GM12878 (cell line): ENCODE measurements around the gene LILRB2. TPM values are rescaled to one million over a fixed set of nuclear protein-coding genes. Genes with fewer than 3 reads are reported as not detected.

Experiments used
- ATAC-seq: fragments of 200-7000 bp; cut with Tn5 transposase; 3 replicates; pipeline ENCODE4 v1.9.1; 2020; ENCODE audit warnings: mild to moderate bottlenecking, moderate library complexity
- BruUV-seq: library from RNA; stranded (reverse); fragments of 400-500 nt; replicated peaks from 2 replicates; lab custom pipeline; 2021; lab: Mats Ljungman, UMichigan
- CTCF ChIA-PET: fragments of 300-600 bp; sonication (Branson Sonifier 250); formaldehyde crosslinking; extraction: SDS; loops from one replicate; lab custom pipeline; 2021; ENCODE audit warnings: inconsistent platforms; lab: Yijun Ruan, JAX
- POLR2A ChIA-PET: fragments of 350-600 bp; formaldehyde crosslinking; extraction: SDS; loops from one replicate; lab custom pipeline; 2021; ENCODE audit warnings: inconsistent platforms; lab: Charles Lee
- RAD21 ChIA-PET: fragments of 300-600 bp; sonication (Branson Sonifier 250); formaldehyde crosslinking; loops from one replicate; lab custom pipeline; 2023; ENCODE audit warnings: antibody characterized with exemption; ENCODE audit not compliant: unreplicated experiment; lab: Charles Lee
- SMC1A ChIA-PET: fragments of 300-600 bp; sonication (Branson Sonifier 250); formaldehyde crosslinking; loops from one replicate; lab custom pipeline; 2023; ENCODE audit not compliant: unreplicated experiment, uncharacterized antibody; lab: Charles Lee
- DNase-seq: peaks from one replicate; pipeline ENCODE4 v3.0.0-alpha.2; 2011; ENCODE audit warnings: low read depth, low spot score
- FAIRE-seq: peaks from 3 replicates; lab custom pipeline; 2011; peaks lifted over from hg19 to GRCh38; lab: Jason Lieb, UNC
- H2AFZ ChIP-seq: 2 replicates; pipeline ENCODE4 v1.6.0; 2011; ENCODE audit warnings: low read depth, low read length, control low read depth; ENCODE audit not compliant: control insufficient read depth
- H3K27ac ChIP-seq: 2 replicates; pipeline ENCODE4 v1.5.1; 2011; ENCODE audit warnings: control low read depth; ENCODE audit not compliant: control insufficient read depth, insufficient read depth
- H3K27me3 ChIP-seq, 2 experiments: replicated peaks in 1 of 2; 2 replicates each; pipeline versions ENCODE4 v1.6.0 to v1.6.1; 2011; ENCODE audit warnings: low read length in 1 of 2; ENCODE audit not compliant: control insufficient read depth in 2 of 2, insufficient read depth in 2 of 2
- H3K36me3 ChIP-seq, 2 experiments: 2 replicates each; pipeline ENCODE4 v1.5.1; 2011; ENCODE audit warnings: low read length in 1 of 2; ENCODE audit not compliant: control insufficient read depth in 2 of 2, insufficient read depth in 2 of 2
- H3K4me1 ChIP-seq: 2 replicates; pipeline ENCODE4 v1.6.1; 2011; ENCODE audit warnings: mild to moderate bottlenecking, low read length, moderate library complexity, mixed read lengths; ENCODE audit not compliant: control insufficient read depth, insufficient read depth
- H3K4me2 ChIP-seq: 2 replicates; pipeline ENCODE4 v1.6.0; 2011; ENCODE audit warnings: control low read depth; ENCODE audit not compliant: control insufficient read depth, insufficient read depth
- H3K4me3 ChIP-seq: fragments of 200-600 bp; sonication (generic); 2 replicates; pipeline ENCODE4 v1.5.1; 2016
- H3K79me2 ChIP-seq: 2 replicates; pipeline ENCODE4 v1.6.0; 2011; ENCODE audit warnings: low read length; ENCODE audit not compliant: control insufficient read depth, insufficient read depth
- H3K9ac ChIP-seq: 2 replicates; pipeline ENCODE4 v1.8.0; 2011; ENCODE audit warnings: low read length, control low read depth, mixed read lengths; ENCODE audit not compliant: control insufficient read depth, insufficient read depth
- H3K9me3 ChIP-seq: replicated peaks from 3 replicates; pipeline ENCODE4 v1.5.1; 2011; ENCODE audit warnings: mild to moderate bottlenecking, low read length; ENCODE audit not compliant: control insufficient read depth, insufficient read depth
- H4K20me1 ChIP-seq: 2 replicates; pipeline ENCODE4 v1.6.0; 2011; ENCODE audit not compliant: control insufficient read depth, insufficient read depth
- ASH2L ChIP-seq: fragments of 300-600, 200-600 bp; sonication (generic); IDR thresholded peaks from 2 replicates; pipeline ENCODE4 v1.6.1; 2017; ENCODE audit warnings: low read depth, mild to moderate bottlenecking, borderline replicate concordance
- CHD1 ChIP-seq: IDR thresholded peaks from 2 replicates; pipeline ENCODE4 v1.6.1; 2012; ENCODE audit warnings: low read depth, low read length, improper control_type of control experiment
- CREM ChIP-seq: IDR thresholded peaks from 2 replicates; pipeline ENCODE4 v1.6.1; 2014; ENCODE audit warnings: antibody characterized with exemption, low read depth
- EZH2 ChIP-seq: IDR thresholded peaks from 2 replicates; pipeline ENCODE4 v1.6.1; 2012; ENCODE audit warnings: low read depth, mild to moderate bottlenecking, control low read depth, inconsistent platforms, low read length, borderline replicate concordance; ENCODE audit not compliant: control insufficient read depth
- FOXM1 ChIP-seq: IDR thresholded peaks from 2 replicates; pipeline ENCODE4 v1.6.1; 2012; ENCODE audit warnings: low read depth, mild to moderate bottlenecking, inconsistent platforms, low read length, moderate library complexity
- HCFC1 ChIP-seq: fragments of 150-350 bp; IDR thresholded peaks from 2 replicates; pipeline ENCODE4 v1.6.1; 2014; ENCODE audit warnings: low read length
- IKZF2 ChIP-seq, 2 experiments: fragments of 450-650 bp; IDR thresholded peaks; 2 replicates each; pipeline ENCODE4 v1.6.1; 2017; ENCODE audit warnings: mild to moderate bottlenecking in 2 of 2, moderate library complexity in 2 of 2
- NBN ChIP-seq: fragments of 450-650 bp; IDR thresholded peaks from 2 replicates; pipeline ENCODE4 v1.6.1; 2016
- NFXL1 ChIP-seq: fragments of 450-650 bp; IDR thresholded peaks from 2 replicates; pipeline ENCODE4 v1.6.1; 2017; ENCODE audit warnings: antibody characterized with exemption, mild to moderate bottlenecking, borderline replicate concordance
- SMAD1 ChIP-seq: fragments of 450-650 bp; IDR thresholded peaks from 2 replicates; pipeline ENCODE4 v1.6.1; 2018; ENCODE audit warnings: mild to moderate bottlenecking, low read depth; ENCODE audit not compliant: partially characterized antibody
- SMARCA5 ChIP-seq: fragments of 450-650 bp; IDR thresholded peaks from 2 replicates; pipeline ENCODE4 v1.6.1; 2017; ENCODE audit warnings: mild to moderate bottlenecking
- SREBF1 ChIP-seq: IDR thresholded peaks from 2 replicates; pipeline ENCODE4 v1.6.1; 2012; ENCODE audit warnings: mild to moderate bottlenecking, low read length
- SUZ12 ChIP-seq: fragments of 200-600 bp; sonication (generic); IDR thresholded peaks from one replicate; pipeline ENCODE4 v1.6.1; 2018; ENCODE audit warnings: antibody characterized with exemption, mild to moderate bottlenecking; ENCODE audit not compliant: unreplicated experiment
- TCF12 ChIP-seq: IDR thresholded peaks from 2 replicates; pipeline ENCODE4 v1.6.1; 2011; ENCODE audit warnings: low read depth, mild to moderate bottlenecking, low read length
- YBX1 ChIP-seq: fragments of 450-650 bp; IDR thresholded peaks from 2 replicates; pipeline ENCODE4 v1.6.1; 2016; ENCODE audit warnings: antibody characterized with exemption
- ZNF274 ChIP-seq: IDR thresholded peaks from one replicate; pipeline ENCODE4 v1.8.0; 2011; ENCODE audit not compliant: insufficient read length, insufficient read depth
- WGBS: methylation state at CpG from one replicate; pipeline ENCODE4 v1.1.6; 2016; ENCODE audit warnings: low lambda C conversion rate; ENCODE audit not compliant: insufficient replicate concordance, insufficient coverage; ENCODE audit errors: missing lambda C conversion rate; 5-methylcytosine and 5-hydroxymethylcytosine counted together
- in situ Hi-C: fragments of 300-500 bp; cut with MboI; formaldehyde crosslinking; loops from 9 replicates; pipeline ENCODE4 v1.14.3; 2018; ENCODE audit warnings: mixed read lengths
- intact Hi-C: fragments of 100-400 bp; cut with micrococcal nuclease; formaldehyde crosslinking; loops from one replicate; pipeline ENCODE4 v1.14.2; 2022; ENCODE audit not compliant: unreplicated experiment
- polyA plus RNA-seq, 11 experiments: library from polyadenylated mRNA; depleted of rRNA in 4 of 11; unstranded in 6 of 11; stranded (reverse) in 5 of 11; fragments of >200 nt; fragmentation: Nextera tagmentation in 4 of 11; fragmentation: Illumina TruSeq in 1 of 11; extraction: Ambion mirVana in 4 of 11; extraction: Trizol in 1 of 11; gene quantifications; 1 replicate in 1 of 11; 2 replicates in 10 of 11; pipeline versions ENCODE4 v1.2.1 to v1.2.3, GENCODE V29; 2011 to 2016; ENCODE audit warnings: inconsistent platforms in 2 of 11, missing spikeins in 2 of 11, low read depth in 1 of 11
- total RNA-seq, 4 experiments: library from RNA; depleted of rRNA in 3 of 4; stranded (reverse); fragments of >200 nt in 3 of 4; fragmentation: Illumina TruSeq in 1 of 4; extraction: Trizol in 1 of 4; gene quantifications; 2 replicates each; pipeline versions ENCODE4 v1.2.1 to v1.2.3, GENCODE V29; 2013 to 2021
- TF ChIP-seq, protein P1 (sequence below): IDR thresholded peaks from 2 replicates; pipeline ENCODE4 v1.6.1; 2011; ENCODE audit warnings: low read depth, mild to moderate bottlenecking, low read length, moderate library complexity, borderline replicate concordance; ENCODE audit errors: extremely low read depth

Gene LILRB2
- total and polyA plus RNA-seq, 10 of the 15 experiments (the other 5 are each of a cell fraction or from before 2014, with no cell fraction given): 0.08 to 0.18 (median 0.15) TPM; not detected in 4

DNA sequence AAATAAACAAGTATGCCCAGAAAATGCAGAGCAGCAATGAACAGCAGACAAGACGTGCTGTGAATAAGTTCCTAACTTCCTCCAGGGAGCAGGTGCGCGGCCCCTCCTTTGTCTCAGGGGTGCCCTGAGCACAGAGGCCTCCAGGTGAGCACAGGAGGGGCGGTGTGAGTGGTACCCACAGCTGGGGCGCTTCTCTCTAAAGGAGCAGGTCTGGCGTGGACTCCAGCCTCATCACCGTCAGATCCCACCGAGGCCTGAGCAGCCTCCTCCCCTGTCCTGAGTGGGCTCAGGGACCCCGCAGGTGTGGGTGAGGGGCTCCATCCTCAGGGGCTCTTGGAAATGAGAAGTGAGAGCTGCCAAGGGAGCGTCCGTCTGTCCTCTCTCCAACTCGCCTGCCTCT is 28.9 kb upstream of the LILRB2 start:
- H3K27ac ChIP-seq: no peak overlapping the region
- ATAC-seq (no peak), FAIRE-seq (no peak)
- no peaks in the 10 kb centered on the region for H4K20me1 ChIP-seq
- H3K9me3 ChIP-seq: no peaks in the 10 kb centered on the region
- no peak overlapping the region for H3K4me2 ChIP-seq
- in situ Hi-C loops: no loop called here
- intact Hi-C loops: no loop called here
- no peak overlapping the region for H3K4me3 ChIP-seq
- no peak overlapping the region for H2AFZ ChIP-seq
- H3K27me3 ChIP-seq: no peaks in the 10 kb centered on the region; a peak in 1 of 4 replicates
- H3K36me3 ChIP-seq: no peaks in the 10 kb centered on the region
- no peaks in the 10 kb centered on the region for H3K4me1 ChIP-seq
- SMC1A ChIA-PET: interaction anchor here (1.0 kb wide), 1 partner anchor 39 kb away, joined by 3 read pairs; no protein-coding TSS in a partner anchor
- POLR2A ChIA-PET: no interaction called here
- CTCF ChIA-PET: no interaction called here
- H3K9ac ChIP-seq: no peak overlapping the region
- TF ChIP-seq EZH2 (no peak), SMARCA5 (no peak), NFXL1 (no peak), SUZ12 (no peak), SREBF1 (no peak), FOXM1 (no peak), YBX1 (no peak), CHD1 (no peak), TCF12 (no peak), NBN (no peak), ASH2L (no peak), ZNF274 (no peak), HCFC1 (no peak), SMAD1 (no peak), IKZF2 (IDR thresholded peaks at IDR 0.05) (no peak), CREM (no peak)
- TF ChIP-seq, protein P1, sequence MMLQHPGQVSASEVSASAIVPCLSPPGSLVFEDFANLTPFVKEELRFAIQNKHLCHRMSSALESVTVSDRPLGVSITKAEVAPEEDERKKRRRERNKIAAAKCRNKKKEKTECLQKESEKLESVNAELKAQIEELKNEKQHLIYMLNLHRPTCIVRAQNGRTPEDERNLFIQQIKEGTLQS: no peak
- TF ChIP-seq, all 136 proteins: peak for 0
- DNase-seq: no peak
- 33% methylated on average over 12 of the region's 12 CpGs for WGBS
- RAD21 ChIA-PET: no interaction called here
- H3K79me2 ChIP-seq: no peaks in the 10 kb centered on the region
- no TSS peak for BruUV-seq
